DOHH2 (cell line): Measurements from ENCODE around the gene STARD13.

Experiments
- H3F3A ChIP-seq: fragments of 200-600 bp; sonication (generic), shearing (Covaris generic); 2 replicates; pipeline ENCODE4 v1.6.0; 2016; ENCODE audit warnings: antibody characterized with exemption, mild to moderate bottlenecking; ENCODE audit not compliant: control insufficient read depth, insufficient read depth
- H3K27ac ChIP-seq: fragments of 200-600 bp; sonication (generic); 2 replicates; pipeline ENCODE4 v1.5.1; 2014; ENCODE audit warnings: low read depth, mild to moderate bottlenecking, low read length, moderate library complexity
- H3K27me3 ChIP-seq: fragments of 200-600 bp; sonication (generic); 2 replicates; pipeline ENCODE4 v1.6.1; 2014; ENCODE audit warnings: mild to moderate bottlenecking, low read length, mixed read lengths; ENCODE audit not compliant: control insufficient read depth
- H3K36me3 ChIP-seq: fragments of 200-600 bp; sonication (generic); 2 replicates; pipeline ENCODE4 v1.6.1; 2014; ENCODE audit warnings: mild to moderate bottlenecking, low read length, moderate library complexity, mixed read lengths; ENCODE audit not compliant: control insufficient read depth
- H3K4me1 ChIP-seq: fragments of 200-600 bp; sonication (generic); 2 replicates; pipeline ENCODE4 v1.6.1; 2014; ENCODE audit warnings: mild to moderate bottlenecking, low read length, mixed read lengths; ENCODE audit not compliant: control insufficient read depth
- H3K4me2 ChIP-seq: fragments of 200-600 bp; sonication (generic); 2 replicates; pipeline ENCODE4 v1.6.0; 2014; ENCODE audit warnings: mild to moderate bottlenecking, low read length, moderate library complexity
- H3K4me3 ChIP-seq: fragments of 200-600 bp; sonication (generic); 2 replicates; pipeline ENCODE4 v1.5.1; 2014; ENCODE audit warnings: mild to moderate bottlenecking, low read length, mixed read lengths
- H3K79me2 ChIP-seq: fragments of 200-600 bp; sonication (generic); 2 replicates; pipeline ENCODE4 v1.6.1; 2014; ENCODE audit warnings: mild to moderate bottlenecking, low read length, mixed read lengths; ENCODE audit not compliant: control insufficient read depth
- H3K9me2 ChIP-seq: fragments of 200-600 bp; sonication (generic); replicated peaks from 2 replicates; pipeline ENCODE4 v1.6.1; 2014; ENCODE audit warnings: mild to moderate bottlenecking, low read length, mixed read lengths; ENCODE audit not compliant: control insufficient read depth
- H3K9me3 ChIP-seq: fragments of 200-600 bp; sonication (generic); 2 replicates; pipeline ENCODE4 v1.6.1; 2014; ENCODE audit warnings: antibody characterized with exemption, low read length, mixed read lengths; ENCODE audit not compliant: control insufficient read depth, insufficient read depth
- H4K20me1 ChIP-seq: fragments of 200-600 bp; sonication (generic); 2 replicates; pipeline ENCODE4 v1.6.0; 2014; ENCODE audit warnings: low read depth, mild to moderate bottlenecking, antibody characterized with exemption, low read length, moderate library complexity; ENCODE audit not compliant: control insufficient read depth, insufficient read depth
- CTCF ChIP-seq: fragments of 200-600 bp; sonication (generic); IDR thresholded peaks from one replicate; pipeline ENCODE4 v1.5.1; 2014; ENCODE audit warnings: antibody characterized with exemption, mild to moderate bottlenecking, low read depth, low read length; ENCODE audit not compliant: poor library complexity, severe bottlenecking
- EZH2phosphoT487 ChIP-seq: fragments of 200-600 bp; sonication (generic); IDR thresholded peaks from 2 replicates; pipeline ENCODE4 v1.6.1; 2017; ENCODE audit warnings: borderline replicate concordance, mild to moderate bottlenecking, antibody characterized with exemption, low read length, moderate library complexity, mixed read lengths

The STARD13 gene

GRCh38 chr13:33091415-33091774 is 194.2 kb downstream of the STARD13 start:
- H3K27ac ChIP-seq, result no peak overlapping the region
- H3K36me3 ChIP-seq, result no peaks in the 10 kb centered on the region

GRCh38 chr13:33090755-33091414 is 194.7 kb downstream of the STARD13 start:
- no peaks in the 10 kb centered on the region for H3K4me1 ChIP-seq
- no peaks in the 10 kb centered on the region for H4K20me1 ChIP-seq
- no peaks in the 10 kb centered on the region for H3K9me3 ChIP-seq
- TF ChIP-seq CTCF, result no peak
- TF ChIP-seq EZH2phosphoT487, result no peak
- no peaks in the 10 kb centered on the region for H3F3A ChIP-seq
- no peaks in the 10 kb centered on the region for H3K27me3 ChIP-seq
- H3K79me2 ChIP-seq, result no peaks in the 10 kb centered on the region
- no peak overlapping the region for H3K4me3 ChIP-seq
- no peaks in the 10 kb centered on the region for H3K9me2 ChIP-seq
- no peak overlapping the region for H3K4me2 ChIP-seq
- no peaks in the 10 kb centered on the region for H3K36me3 ChIP-seq
- no peak overlapping the region for H3K27ac ChIP-seq

More at GRCh38 chr13:33091415-33091774, 194.2 kb downstream of the STARD13 start:
- Histone ChIP-seq H4K20me1 (no peaks in the 10 kb centered on the region), H3F3A (no peaks in the 10 kb centered on the region), H3K79me2 (no peaks in the 10 kb centered on the region), H3K4me1 (no peaks in the 10 kb centered on the region), H3K9me2 (no peaks in the 10 kb centered on the region), H3K9me3 (no peaks in the 10 kb centered on the region), H3K27me3 (no peaks in the 10 kb centered on the region), H3K4me2 (no peak overlapping the region), H3K4me3 (no peak overlapping the region)
- no peak for TF ChIP-seq EZH2phosphoT487
- TF ChIP-seq CTCF, result no peak

GRCh38 chr13:33089311-33089710 is 196.2 kb downstream of the STARD13 start:
- no peaks in the 10 kb centered on the region for H3K36me3 ChIP-seq
- no peaks in the 10 kb centered on the region for H4K20me1 ChIP-seq
- H3K9me3 ChIP-seq, result no peaks in the 10 kb centered on the region
- H3K27me3 ChIP-seq, result no peaks in the 10 kb centered on the region
- TF ChIP-seq EZH2phosphoT487 (no peak), CTCF (no peak)
- H3K4me2 ChIP-seq, result no peak overlapping the region
- H3K4me1 ChIP-seq, result no peaks in the 10 kb centered on the region
- no peaks in the 10 kb centered on the region for H3K9me2 ChIP-seq
- no peak overlapping the region for H3K27ac ChIP-seq
- no peaks in the 10 kb centered on the region for H3F3A ChIP-seq
- no peak overlapping the region for H3K4me3 ChIP-seq
- no peaks in the 10 kb centered on the region for H3K79me2 ChIP-seq
